HG02840 (cell line): Measurements from ENCODE around the gene RUFY3.
"Not testable (repeated sequence)": the region's sequence is repeated elsewhere in the genome, so short reads cannot be mapped to it uniquely, and the experiment has no call there.

Source experiments
- ATAC-seq: cut with Tn5 transposase; IDR thresholded peaks from one replicate; pipeline ENCODE4 v1.9.1; 2021; ENCODE audit warnings: mild to moderate bottlenecking, moderate library complexity, moderate number of reproducible peaks; ENCODE audit not compliant: unreplicated experiment, low FRiP score

RUFY3 gene

DNA sequence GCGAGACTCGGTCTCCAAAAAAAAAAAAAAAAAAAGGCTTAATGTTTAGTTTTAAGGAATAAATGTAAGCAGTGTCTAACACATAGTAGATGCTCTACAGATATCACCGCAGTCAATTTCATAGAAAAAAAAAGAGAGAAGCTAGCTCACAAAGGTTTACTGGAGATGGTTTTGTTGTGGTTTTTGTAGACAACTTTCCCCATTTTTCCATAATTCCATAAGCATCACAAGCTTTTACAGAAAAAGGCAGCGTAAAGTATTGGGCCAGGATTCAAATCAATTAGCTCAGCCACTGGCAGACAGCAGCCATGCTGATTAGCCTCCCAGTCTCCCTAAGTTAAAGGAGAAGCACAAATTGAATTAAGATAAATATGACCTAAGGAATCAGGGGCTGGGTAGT lies 116.4 kb downstream of the RUFY3 start:
- ATAC-seq, result no peak

DNA sequence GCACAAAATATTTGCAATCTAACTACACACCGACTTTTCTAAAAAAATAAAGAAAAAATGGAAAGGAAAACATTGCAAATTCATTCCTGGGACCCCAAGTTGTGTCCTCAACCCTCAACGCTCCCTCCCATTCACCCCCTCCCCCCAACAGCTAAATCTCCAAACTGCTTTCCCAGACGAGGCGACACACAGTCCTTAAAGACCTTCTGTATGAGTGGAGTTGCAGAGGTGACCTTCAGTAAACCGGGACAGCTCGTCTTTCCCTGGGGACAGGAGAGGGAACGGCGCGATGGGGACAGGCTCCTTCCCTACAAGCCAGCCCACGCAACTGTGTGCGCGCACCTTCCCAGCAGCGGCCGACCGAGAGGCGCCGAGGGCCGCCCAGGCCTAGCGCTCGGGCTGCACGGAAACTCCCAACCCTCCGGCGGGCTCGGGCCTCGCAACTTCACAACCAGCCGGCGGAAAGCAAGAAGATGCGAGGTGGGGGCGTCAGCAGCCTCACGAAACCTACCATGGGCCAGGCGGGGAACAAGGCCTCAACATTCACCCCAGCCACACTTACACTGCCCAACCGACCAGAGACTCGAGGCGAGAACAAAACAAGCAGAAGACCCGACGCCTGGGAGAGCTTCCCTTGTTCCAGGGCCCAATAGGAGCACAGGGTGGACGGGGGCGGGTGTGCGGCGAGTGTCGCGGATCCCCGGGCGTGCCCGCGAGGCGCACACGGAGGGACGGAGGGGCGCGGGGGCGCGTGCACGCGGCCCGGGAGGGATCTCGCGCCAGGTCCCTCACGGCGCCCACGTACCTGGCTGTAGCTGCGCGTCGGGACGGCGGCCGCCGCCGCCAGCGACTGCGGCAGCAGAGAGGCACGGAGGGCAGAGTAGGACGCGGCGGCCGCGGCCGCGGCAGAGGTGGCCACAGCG lies 117.2 kb downstream of the RUFY3 start:
- peak; percentile 45 for ATAC-seq

DNA sequence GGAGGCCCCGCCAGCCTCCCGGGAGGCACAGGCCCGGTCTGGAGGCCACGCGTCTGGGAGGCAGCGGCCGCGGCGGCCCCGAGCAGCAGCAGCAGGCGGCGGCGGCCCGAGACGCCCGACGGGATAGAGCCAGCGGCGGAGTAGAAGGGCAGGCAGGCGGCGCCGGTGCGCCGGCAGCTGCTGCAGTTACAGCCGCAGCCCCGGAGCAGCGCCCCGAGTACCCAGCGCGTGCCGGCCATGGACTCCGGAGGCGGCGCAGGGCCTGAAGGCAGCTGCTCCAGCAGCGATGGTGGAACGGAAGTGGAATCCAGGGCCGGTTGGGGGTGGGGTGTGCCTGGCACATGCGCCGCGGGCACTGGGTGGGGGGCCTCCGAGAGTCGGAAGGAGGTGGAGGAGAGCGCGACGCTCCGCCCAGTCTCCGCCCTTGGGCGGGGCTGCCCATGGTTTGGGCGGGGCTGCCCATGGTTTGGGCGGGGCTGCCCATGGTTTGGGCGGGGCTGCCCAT lies 117.9 kb downstream of the RUFY3 start, which contains the start of gene GRSF1:
GRSF1 (minus strand) TSS at position 302 of the 505 bp plus-strand sequence; CDS start at position 239, 63 bp downstream.
- ATAC-seq, result peak; percentile 55

DNA sequence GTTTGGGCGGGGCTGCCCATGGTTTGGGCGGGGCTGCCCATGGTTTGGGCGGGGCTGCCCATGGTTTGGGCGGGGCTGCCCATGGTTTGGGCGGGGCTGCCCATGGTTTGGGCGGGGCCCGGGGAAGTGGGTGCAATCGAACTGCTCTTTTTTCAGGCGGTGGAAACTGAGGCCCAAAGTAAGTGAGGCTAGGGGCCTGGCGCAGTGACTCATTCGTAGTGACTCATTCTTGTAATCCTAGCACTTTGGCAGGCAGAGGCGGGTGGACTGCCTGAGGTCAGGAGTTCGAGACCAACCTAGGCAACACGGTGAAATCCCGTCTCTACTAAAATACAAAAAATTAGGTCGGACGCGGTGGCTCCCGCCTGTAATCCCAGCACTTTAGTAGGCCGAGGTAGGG lies 118.4 kb downstream of the RUFY3 start:
- ATAC-seq, result not testable (repeated sequence)

DNA sequence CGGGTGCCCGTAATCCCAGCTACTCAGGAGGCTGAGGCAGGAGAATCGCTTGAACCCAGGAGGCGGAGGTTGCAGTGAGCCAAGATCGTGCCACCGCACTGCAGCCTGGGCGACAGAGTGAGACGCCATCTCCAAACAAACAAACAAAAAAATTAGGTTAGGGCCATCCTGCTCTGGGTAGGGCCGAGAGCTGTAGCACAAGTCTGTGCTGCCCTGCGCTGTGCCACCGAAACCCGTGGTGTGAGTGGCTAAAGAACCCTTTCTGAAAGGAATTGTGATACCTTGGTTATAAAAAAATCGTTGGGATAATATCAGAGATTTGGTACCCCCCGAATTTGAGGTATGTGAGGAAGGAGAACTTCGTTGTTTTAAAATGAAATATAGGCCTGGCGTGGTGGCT lies 118.9 kb downstream of the RUFY3 start:
- not testable (repeated sequence) for ATAC-seq

DNA sequence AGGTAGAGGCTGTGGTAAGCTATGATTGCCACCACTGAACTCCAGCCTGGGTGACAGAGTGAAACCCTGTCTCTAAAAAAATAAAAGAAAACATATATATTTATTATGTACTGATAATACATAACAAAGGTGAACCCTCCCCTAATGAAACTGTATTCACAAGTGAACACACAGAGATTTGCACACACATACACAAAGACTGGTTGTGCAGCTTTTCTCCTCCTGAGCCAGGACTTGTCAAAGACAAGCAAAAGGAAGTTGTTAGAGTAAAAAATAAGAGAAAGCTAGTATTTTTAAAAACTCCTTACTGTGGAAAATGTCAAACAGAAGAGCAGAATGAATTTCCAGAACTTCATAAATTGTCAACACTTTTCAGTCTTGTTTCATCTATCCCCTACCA lies 119.4 kb downstream of the RUFY3 start:
- no peak for ATAC-seq

DNA sequence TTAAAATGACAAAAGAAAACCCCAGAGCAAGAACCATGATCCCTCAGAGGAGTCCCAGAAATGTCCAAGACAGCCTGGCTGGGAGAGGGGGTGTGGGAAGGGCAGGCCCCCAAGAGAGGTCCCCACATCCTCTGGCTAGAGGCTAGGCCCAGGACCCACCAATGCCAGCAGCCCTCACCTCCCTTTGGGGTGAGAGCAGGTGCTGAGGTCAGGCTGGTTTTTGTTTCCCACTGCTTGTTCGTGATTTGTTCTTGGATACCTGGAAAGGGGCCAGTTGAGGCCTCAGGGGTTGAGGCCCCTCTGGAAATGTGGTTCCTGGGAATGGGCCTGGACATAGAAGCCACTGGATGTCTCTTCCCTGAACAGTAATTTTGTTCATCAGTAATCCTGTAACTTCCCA lies 120.2 kb downstream of the RUFY3 start:
- no peak for ATAC-seq

DNA sequence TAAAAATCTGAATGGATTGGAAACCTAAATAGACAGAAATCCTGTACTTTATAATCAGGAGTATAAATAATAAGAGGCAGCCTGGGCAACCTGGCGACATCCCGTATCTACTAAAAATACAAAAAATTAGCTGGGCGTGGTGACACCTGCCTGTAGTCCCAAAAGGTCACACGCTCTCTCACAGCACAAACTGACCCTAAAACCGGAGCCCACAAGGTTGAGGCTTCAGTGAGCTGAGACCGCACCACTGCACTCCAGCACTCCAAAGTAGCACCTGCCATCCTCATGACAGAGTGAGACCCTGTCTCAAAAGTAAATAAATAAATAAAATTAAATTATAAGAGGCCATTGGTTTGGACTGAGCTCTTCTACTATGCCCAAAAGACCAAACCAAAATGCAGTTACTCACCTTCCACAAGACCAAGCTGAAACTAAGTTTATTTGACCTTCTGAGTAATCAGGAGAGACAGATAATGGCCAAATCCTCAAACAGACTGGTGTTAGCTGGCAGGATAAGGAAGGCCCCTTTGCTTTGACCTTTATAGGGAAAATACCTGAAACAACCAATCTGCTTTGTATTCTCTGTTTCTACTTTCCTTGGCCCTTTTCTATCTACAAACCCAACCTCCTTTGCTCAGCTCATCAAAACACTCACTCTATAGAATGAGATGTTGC lies 121.1 kb downstream of the RUFY3 start:
- ATAC-seq, result peak; percentile 30

DNA sequence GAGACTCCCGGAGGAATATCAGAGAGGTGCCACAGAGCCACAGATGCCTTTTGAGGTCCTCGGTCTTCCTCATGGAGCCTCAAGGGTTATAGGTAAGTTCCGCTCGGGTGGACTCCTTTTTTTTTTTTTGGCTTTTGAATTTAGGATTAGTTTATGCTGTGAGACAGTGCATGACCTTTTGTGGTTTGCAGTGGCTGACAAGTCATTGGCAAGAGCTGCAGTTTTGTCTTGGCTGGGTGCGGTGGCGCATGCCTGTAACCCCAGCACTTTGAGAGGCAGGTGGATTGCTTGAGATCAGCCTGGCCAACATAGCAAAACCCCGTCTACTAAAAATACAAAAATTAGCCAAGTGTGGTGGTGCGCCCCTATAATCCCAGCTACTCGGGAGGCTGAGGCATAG lies 122.4 kb downstream of the RUFY3 start:
- no peak for ATAC-seq

DNA sequence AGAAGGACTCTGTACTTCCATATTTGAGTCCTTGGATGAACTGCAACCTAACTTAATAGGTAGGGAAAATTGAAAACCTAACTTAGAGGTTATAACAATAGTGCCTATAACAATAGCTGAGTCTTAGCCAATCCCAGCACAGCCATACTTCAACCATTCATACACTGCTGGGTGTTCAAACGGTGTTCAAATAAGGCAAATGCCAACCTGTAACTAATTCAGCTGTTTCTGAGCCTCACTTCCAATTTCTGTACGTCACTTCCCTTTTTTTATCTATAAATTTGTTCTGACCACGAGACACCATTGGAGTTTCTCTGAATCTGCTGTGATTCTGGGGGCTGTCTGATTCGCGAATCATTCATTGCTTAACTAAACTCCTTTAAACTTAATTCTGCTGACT lies 127.5 kb downstream of the RUFY3 start:
- no peak for ATAC-seq

DNA sequence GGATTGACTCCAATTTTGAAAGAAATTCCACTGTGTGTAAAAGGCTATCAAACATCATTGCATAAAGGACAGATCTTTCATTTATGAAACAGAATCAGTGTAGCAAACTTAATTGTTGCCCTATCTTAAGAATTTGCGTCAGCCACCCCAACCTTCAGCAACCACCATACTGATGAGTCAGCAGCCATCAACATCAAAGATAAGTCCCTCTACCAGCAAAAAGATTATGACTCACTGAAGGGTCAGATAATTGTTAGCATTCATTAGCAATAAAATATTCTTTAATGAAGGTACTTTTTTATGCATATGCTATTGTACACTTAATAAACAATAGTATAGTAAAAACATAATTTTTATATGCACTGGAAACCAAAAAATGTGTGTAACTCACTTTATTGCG lies 133.7 kb downstream of the RUFY3 start:
- ATAC-seq, result no peak
